ENCODE measurements around the gene STAM.

- no peak for TF ChIP-seq POLR2A (IDR thresholded peaks at IDR 0.05; ENCODE audit: low read length)
- no peak for TF ChIP-seq GATA1 (IDR thresholded peaks at IDR 0.05; ENCODE audit: low read depth, low read length)
Observed at GRCh38 chr10:17659365-17659764, 15.4 kb downstream of the STAM start.
